GM23338 (cell line): ENCODE data around the gene WIPI1. TPM values are rescaled to one million over a fixed set of nuclear protein-coding genes. Genes with fewer than 3 reads are reported as not detected.
A peak's percentile ranks its signal among the peaks of the same experiment; 100 is the strongest.
"Not testable (repeated sequence)": the region's sequence is repeated elsewhere in the genome, so short reads cannot be mapped to it uniquely, and the experiment has no call there.

Experiments used
- ATAC-seq: fragments of 200-7000 bp; cut with Tn5 transposase; 3 replicates; pipeline ENCODE4 v1.9.1; 2020
- DNase-seq: peaks from one replicate; pipeline ENCODE4 v3.0.0-alpha.2; 2015; ENCODE audit warnings: low spot score
- H2AFZ ChIP-seq: fragments of 200-600 bp; sonication (generic); 2 replicates; pipeline ENCODE4 v1.8.0; 2016; ENCODE audit warnings: antibody characterized with exemption, mild to moderate bottlenecking, moderate library complexity
- H3F3A ChIP-seq: fragments of 200-600 bp; sonication (generic); replicated peaks from 2 replicates; pipeline ENCODE4 v1.8.0; 2017; ENCODE audit warnings: antibody characterized with exemption, mixed run types, low read depth
- H3K27ac ChIP-seq: fragments of 200-600 bp; sonication (generic); 2 replicates; pipeline ENCODE4 v1.6.1; 2016; ENCODE audit warnings: low read depth
- H3K27me3 ChIP-seq: fragments of 200-600 bp; sonication (generic); 2 replicates; pipeline ENCODE4 v1.8.0; 2016; ENCODE audit warnings: mild to moderate bottlenecking, mixed run types, moderate library complexity; ENCODE audit not compliant: insufficient read depth
- H3K36me3 ChIP-seq: fragments of 200-600 bp; sonication (generic); 2 replicates; pipeline ENCODE4 v1.8.0; 2016; ENCODE audit warnings: mild to moderate bottlenecking; ENCODE audit not compliant: insufficient read depth
- H3K4me1 ChIP-seq: fragments of 200-600 bp; sonication (generic); 2 replicates; pipeline ENCODE4 v1.8.0; 2016; ENCODE audit warnings: mild to moderate bottlenecking, moderate library complexity; ENCODE audit not compliant: insufficient read depth
- H3K4me2 ChIP-seq: fragments of 200-600 bp; sonication (generic); 2 replicates; pipeline ENCODE4 v1.7.1; 2017; ENCODE audit warnings: mixed run types
- H3K4me3 ChIP-seq: fragments of 200-600 bp; sonication (generic); 2 replicates; pipeline ENCODE4 v1.6.1; 2016; ENCODE audit warnings: mixed run types
- H3K79me2 ChIP-seq: fragments of 200-600 bp; sonication (generic); replicated peaks from 2 replicates; pipeline ENCODE4 v1.8.0; 2017; ENCODE audit warnings: mild to moderate bottlenecking; ENCODE audit not compliant: insufficient read depth
- H3K9me2 ChIP-seq: fragments of 200-600 bp; sonication (generic); 2 replicates; pipeline ENCODE4 v1.8.0; 2017; ENCODE audit not compliant: insufficient read depth
- H4K20me1 ChIP-seq: fragments of 200-600 bp; sonication (generic); replicated peaks from 2 replicates; pipeline ENCODE4 v1.8.0; 2017; ENCODE audit warnings: mild to moderate bottlenecking; ENCODE audit not compliant: insufficient read depth
- H3K27ac Mint-ChIP-seq: 2 replicates; pipeline ENCODE4 v1.8.0; 2020; ENCODE audit warnings: inconsistent platforms, mild to moderate bottlenecking, moderate library complexity, mixed read lengths
- H3K27me3 Mint-ChIP-seq: 3 replicates; pipeline ENCODE4 v1.8.0; 2022; ENCODE audit warnings: low read depth, mild to moderate bottlenecking, moderate library complexity, mixed read lengths, inconsistent platforms; ENCODE audit not compliant: insufficient read depth, poor library complexity
- H3K36me3 Mint-ChIP-seq: 3 replicates; pipeline ENCODE4 v1.8.0; 2021; ENCODE audit warnings: low read depth, mild to moderate bottlenecking, inconsistent platforms, moderate library complexity, mixed read lengths
- H3K4me1 Mint-ChIP-seq: 3 replicates; pipeline ENCODE4 v1.8.0; 2020; ENCODE audit warnings: mild to moderate bottlenecking, inconsistent platforms, mixed read lengths
- H3K4me3 Mint-ChIP-seq: 3 replicates; pipeline ENCODE4 v1.8.0; 2021; ENCODE audit warnings: moderate library complexity, mild to moderate bottlenecking, inconsistent platforms, mixed read lengths
- H3K9me3 Mint-ChIP-seq: 3 replicates; pipeline ENCODE4 v1.8.0; 2020; ENCODE audit warnings: moderate library complexity, mild to moderate bottlenecking, inconsistent platforms, mixed read lengths
- CREB1 ChIP-seq: fragments of 250-450 bp; sonication (Bioruptor Pico); IDR thresholded peaks from 2 replicates; pipeline ENCODE4 v1.5.0; 2020; ENCODE audit warnings: low read depth, mild to moderate bottlenecking, moderate library complexity
- EZH2phosphoT487 ChIP-seq: fragments of 200-600 bp; sonication (generic); IDR thresholded peaks from one replicate; pipeline ENCODE4 v1.8.1; 2018; ENCODE audit warnings: antibody characterized with exemption; ENCODE audit not compliant: unreplicated experiment
- polyA plus RNA-seq: library from polyadenylated mRNA; unstranded; fragments of >200 nt; fragmentation: Nextera tagmentation; extraction: Ambion mirVana; gene quantifications from 2 replicates; pipeline ENCODE4 v1.2.1, GENCODE V29; 2016
- total RNA-seq: library from RNA; depleted of rRNA; stranded (reverse); fragments of >200 nt; shearing (Covaris generic); gene quantifications from 2 replicates; pipeline ENCODE4 v1.2.3, GENCODE V29; 2014

Gene WIPI1
- total and polyA plus RNA-seq, 2 experiments from 2014 or later: 24.1 to 29.3 TPM

DNA sequence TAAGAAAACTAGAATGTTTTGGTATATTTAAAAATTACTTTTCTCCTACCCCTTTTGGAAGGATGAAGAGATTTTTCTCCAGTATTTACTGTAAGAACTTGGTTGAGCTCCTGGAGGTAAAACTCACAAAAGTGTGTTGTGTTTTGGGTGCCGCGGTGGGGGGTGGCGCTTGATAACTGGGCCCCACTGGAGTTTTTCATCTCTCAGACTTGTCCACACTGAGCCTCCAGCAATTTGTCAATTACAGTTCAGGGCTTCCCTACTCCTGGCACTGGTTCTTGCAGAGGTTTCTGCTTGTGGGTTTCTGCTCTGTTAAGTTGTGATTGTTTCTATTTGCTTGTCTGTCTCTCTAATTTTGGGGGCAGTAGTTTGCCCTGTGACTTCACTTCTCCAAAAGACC is 40.0 kb downstream of the WIPI1 start:
- TF ChIP-seq CREB1 (CRISPR knock-in tag) (no peak), EZH2phosphoT487 (no peak)
- peaks cover 26% of the 10 kb centered on the region for H3K4me1 Mint-ChIP-seq
- DNase-seq (no peak), ATAC-seq (no peak)
- H3K36me3 Mint-ChIP-seq: peaks cover 47% of the 10 kb centered on the region
- Histone ChIP-seq H3K4me3 (no peak overlapping the region), H3K27ac (no peak overlapping the region), H3K4me2 (no peak overlapping the region), H3K4me1 (peaks cover 23% of the 10 kb centered on the region), H4K20me1 (no peaks in the 10 kb centered on the region), H3K36me3 (0 out of 2 replicates have a peak, but pooled peaks cover 4% of the 10 kb centered on the region), H3F3A (no peaks in the 10 kb centered on the region), H3K27me3 (no peaks in the 10 kb centered on the region), H3K9me2 (no peaks in the 10 kb centered on the region), H2AFZ (no peak overlapping the region), H3K79me2 (no peaks in the 10 kb centered on the region)
- H3K4me3 Mint-ChIP-seq: no peak overlapping the region
- peaks cover 7% of the 10 kb centered on the region for H3K27me3 Mint-ChIP-seq
- no peak overlapping the region for H3K27ac Mint-ChIP-seq
- H3K9me3 Mint-ChIP-seq: peaks cover 50% of the 10 kb centered on the region

DNA sequence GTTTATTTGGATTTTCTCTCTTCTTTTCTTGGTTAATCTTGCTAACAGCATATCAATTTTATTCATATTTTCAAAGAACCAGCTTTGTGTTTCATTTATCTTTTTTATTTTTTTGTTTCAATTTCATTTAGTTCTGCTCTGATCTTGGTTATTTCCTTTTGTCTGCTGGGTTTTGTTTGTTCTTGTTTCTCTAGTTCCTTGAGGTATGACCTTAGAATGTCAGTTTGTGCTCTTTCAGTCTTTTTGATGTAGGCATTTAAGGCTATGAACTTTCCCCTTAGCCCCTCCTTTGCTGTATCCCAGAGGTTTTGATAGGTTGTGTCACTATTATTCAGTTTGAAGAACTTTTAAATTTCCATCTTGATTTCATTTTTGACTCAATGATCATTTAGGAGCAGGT is 42.4 kb downstream of the WIPI1 start:
- Mint-ChIP-seq H3K36me3 (peaks cover 36% of the 10 kb centered on the region), H3K9me3 (peaks cover 52% of the 10 kb centered on the region)
- H3K9me2 ChIP-seq, H3K27ac ChIP-seq, H3K27ac Mint-ChIP-seq, H3K4me1 ChIP-seq, H3F3A ChIP-seq, ATAC-seq, H3K4me3 Mint-ChIP-seq, H3K36me3 ChIP-seq, H3K27me3 Mint-ChIP-seq, H3K4me2 ChIP-seq, H3K4me1 Mint-ChIP-seq, DNase-seq, H3K27me3 ChIP-seq, H3K79me2 ChIP-seq, H4K20me1 ChIP-seq, H3K4me3 ChIP-seq, H2AFZ ChIP-seq: not testable (repeated sequence)

DNA sequence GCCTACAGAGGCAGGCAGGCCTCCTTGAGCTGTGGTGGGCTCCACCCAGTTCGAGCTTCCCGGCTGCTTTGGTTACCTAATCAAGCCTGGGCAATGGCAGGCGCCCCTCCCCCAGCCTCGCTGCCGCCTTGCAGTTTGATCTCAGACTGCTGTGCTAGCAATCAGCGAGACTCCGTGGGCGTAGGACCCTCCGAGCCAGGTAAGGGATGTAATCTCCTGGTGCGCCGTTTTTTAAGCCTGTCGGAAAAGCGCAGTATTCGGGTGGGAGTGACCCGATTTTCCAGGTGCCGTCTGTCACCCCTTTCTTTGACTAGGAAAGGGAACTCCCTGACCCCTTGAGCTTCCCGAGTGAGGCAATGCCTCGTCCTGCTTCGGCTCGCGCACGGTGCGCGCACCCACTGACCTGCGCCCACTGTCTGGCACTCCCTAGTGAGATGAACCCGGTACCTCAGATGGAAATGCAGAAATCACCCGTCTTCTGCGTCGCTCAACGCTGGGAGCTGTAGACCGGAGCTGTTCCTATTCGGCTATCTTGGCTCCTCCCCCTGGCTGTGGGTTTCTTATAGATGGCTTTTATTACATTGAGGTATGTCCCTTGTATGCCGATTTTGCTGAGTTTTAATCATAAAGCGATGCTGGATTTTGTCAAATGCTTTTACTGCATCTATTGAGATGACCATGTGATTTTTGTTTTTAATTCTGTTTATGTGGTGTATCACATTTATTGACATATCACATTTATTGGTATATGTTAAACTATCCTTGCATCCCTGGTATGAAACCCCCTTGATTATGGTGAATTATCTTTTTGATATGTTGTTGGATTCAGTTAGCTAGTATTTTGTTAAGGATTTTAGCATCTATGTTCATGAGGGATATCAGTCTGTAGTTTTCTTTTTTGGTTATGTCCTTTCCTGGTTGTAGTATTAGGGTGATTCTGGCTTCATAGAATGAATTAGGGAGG is 43.4 kb downstream of the WIPI1 start:
- peak overlapping the region; percentile 94 for H3K4me3 Mint-ChIP-seq
- not testable (repeated sequence) for H3F3A ChIP-seq, H3K27me3 ChIP-seq, H3K27me3 Mint-ChIP-seq, H3K36me3 ChIP-seq, H3K27ac ChIP-seq, H4K20me1 ChIP-seq, H3K9me2 ChIP-seq, H3K79me2 ChIP-seq, H3K4me1 Mint-ChIP-seq, H3K4me1 ChIP-seq
- peaks cover 26% of the 10 kb centered on the region for H3K36me3 Mint-ChIP-seq
- DNase-seq (peak; percentile 70), ATAC-seq (peak; percentile 38; the same call in 1 of the 3 replicates)
- Histone ChIP-seq H3K4me3 (peak overlapping the region; percentile 70), H2AFZ (peak overlapping the region; percentile 83), H3K4me2 (peak overlapping the region; percentile 67)
- peak overlapping the region; percentile 81; the same call in 1 of the 2 replicates for H3K27ac Mint-ChIP-seq
- peaks cover 43% of the 10 kb centered on the region for H3K9me3 Mint-ChIP-seq

DNA sequence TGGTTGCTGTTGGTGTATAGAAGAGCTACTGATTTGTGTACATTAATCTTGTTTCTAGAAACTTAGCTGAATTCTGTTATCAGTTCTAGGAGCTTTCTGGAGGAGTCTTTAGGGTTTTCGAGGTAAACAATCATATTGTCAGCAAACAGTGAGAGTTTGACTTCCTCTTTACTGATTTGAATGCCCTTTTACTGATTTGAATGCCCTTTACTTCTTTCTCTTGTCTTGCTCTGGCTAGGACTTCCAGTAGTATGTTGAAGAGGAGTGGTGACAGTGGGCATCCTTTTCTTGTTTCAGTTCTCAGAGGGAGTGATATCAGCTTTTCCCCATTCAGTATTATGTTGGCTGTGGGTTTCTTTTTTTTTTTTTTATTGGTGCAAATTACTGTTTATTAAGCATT is 49.6 kb downstream of the WIPI1 start:
- not testable (repeated sequence) for H3K36me3 Mint-ChIP-seq, H3K4me2 ChIP-seq, ATAC-seq, H4K20me1 ChIP-seq, H3K79me2 ChIP-seq, H2AFZ ChIP-seq, H3K4me1 Mint-ChIP-seq, H3F3A ChIP-seq, H3K9me2 ChIP-seq, DNase-seq, H3K27ac ChIP-seq, H3K4me1 ChIP-seq, H3K27me3 ChIP-seq, H3K36me3 ChIP-seq, H3K4me3 Mint-ChIP-seq, H3K4me3 ChIP-seq, H3K27ac Mint-ChIP-seq, H3K27me3 Mint-ChIP-seq
- peaks cover 25% of the 10 kb centered on the region for H3K9me3 Mint-ChIP-seq

DNA sequence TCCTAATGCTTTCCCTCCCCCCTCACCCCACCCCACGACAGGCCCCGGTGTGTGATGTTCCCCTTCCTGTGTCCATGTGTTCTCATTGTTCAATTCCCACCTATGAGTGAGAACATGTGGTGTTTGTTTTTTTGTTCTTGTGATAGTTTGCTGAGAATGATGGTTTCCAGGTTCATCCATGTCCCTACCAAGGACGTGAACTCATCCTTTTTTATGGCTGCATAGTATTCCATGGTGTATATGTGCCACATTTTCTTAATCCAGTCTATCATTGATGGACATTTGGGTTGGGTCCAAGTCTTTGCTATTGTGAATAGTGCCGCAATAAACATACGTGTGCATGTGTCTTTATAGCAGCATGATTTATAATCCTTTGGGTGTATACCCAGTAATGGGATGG is 53.5 kb downstream of the WIPI1 start:
- H3K27ac Mint-ChIP-seq, H3F3A ChIP-seq, H4K20me1 ChIP-seq, H3K27me3 Mint-ChIP-seq, H3K27ac ChIP-seq, H3K9me2 ChIP-seq, H3K36me3 ChIP-seq, ATAC-seq, H3K4me1 ChIP-seq, H3K36me3 Mint-ChIP-seq, H2AFZ ChIP-seq, DNase-seq, H3K4me3 Mint-ChIP-seq, H3K27me3 ChIP-seq, H3K4me2 ChIP-seq, H3K4me3 ChIP-seq, H3K79me2 ChIP-seq: not testable (repeated sequence)
- H3K9me3 Mint-ChIP-seq: peaks cover 20% of the 10 kb centered on the region; the same call in 2 of the 3 replicates
- peaks cover 21% of the 10 kb centered on the region for H3K4me1 Mint-ChIP-seq
